Heart left ventricle (tissue), 16 donors: Measurements from ENCODE around the gene MICAL3. TPM values are rescaled to one million over a fixed set of nuclear protein-coding genes. Genes with fewer than 3 reads are reported as not detected.
"Not testable (repeated sequence)": the region's sequence is repeated elsewhere in the genome, so short reads cannot be mapped to it uniquely, and the experiment has no call there.

Source experiments
- ATAC-seq, 4 donors: fragments of 200-7000 bp; cut with Tn5 transposase; one replicate each; pipeline ENCODE4 v1.9.1; 2020 to 2022; ENCODE audit warnings: moderate library complexity in 4 of 4, mild to moderate bottlenecking in 3 of 4, moderate number of reproducible peaks in 1 of 4
- DNase-seq, 5 donors: peaks; one replicate each; pipeline ENCODE4 v3.0.0-alpha.2; 2020
- H3K27ac ChIP-seq, 12 donors: fragments of 200-600 bp; sonication (generic) in 4 of 12; one replicate each; pipeline versions ENCODE4 v1.5.0 to v1.8.0; 2016 to 2022; ENCODE audit warnings: mild to moderate bottlenecking in 2 of 12
- H3K27me3 ChIP-seq, 9 donors: fragments of 200-600 bp; sonication (generic) in 2 of 9; one replicate each; pipeline versions ENCODE4 v1.5.1 to v1.8.0; 2016 to 2022; ENCODE audit warnings: mild to moderate bottlenecking in 3 of 9
- H3K36me3 ChIP-seq, 9 donors: fragments of 200-600 bp; sonication (generic) in 2 of 9; one replicate each; pipeline versions ENCODE4 v1.5.0 to v1.8.0; 2018 to 2022; ENCODE audit warnings: mild to moderate bottlenecking in 2 of 9
- H3K4me1 ChIP-seq, 12 donors: fragments of 200-600 bp; sonication (generic) in 4 of 12; one replicate each; pipeline versions ENCODE4 v1.5.0 to v1.8.0; 2016 to 2022; ENCODE audit warnings: mild to moderate bottlenecking in 3 of 12
- H3K4me3 ChIP-seq, 12 donors: fragments of 200-600 bp; sonication (generic) in 4 of 12; one replicate each; pipeline versions ENCODE4 v1.5.0 to v1.8.0; 2017 to 2022; ENCODE audit warnings: mild to moderate bottlenecking in 9 of 12, moderate library complexity in 4 of 12
- H3K9me3 ChIP-seq, 12 donors: fragments of 200-600 bp; sonication (generic) in 4 of 12; one replicate each; pipeline versions ENCODE4 v1.5.0 to v1.8.0; 2016 to 2022; ENCODE audit warnings: mild to moderate bottlenecking in 1 of 12
- CTCF ChIP-seq, 12 donors: fragments of 200-600 bp; sonication (generic) in 4 of 12; IDR thresholded peaks; one replicate each; pipeline versions ENCODE4 v1.5.0 to v1.8.0; 2018 to 2022; ENCODE audit warnings: antibody characterized with exemption in 12 of 12, mild to moderate bottlenecking in 5 of 12
- POLR2A ChIP-seq, 2 donors: fragments of 450-650 bp; IDR thresholded peaks; one replicate each; pipeline ENCODE4 v1.6.1; 2017; ENCODE audit warnings: antibody characterized with exemption in 2 of 2, mild to moderate bottlenecking in 2 of 2, moderate library complexity in 2 of 2
- WGBS, 4 donors: extraction: QIAGEN DNeasy Blood & Tissue Kit in 2 of 4; methylation state at CpG; one replicate each; pipeline versions ENCODE4 v1.1.5 to v1.1.7; 2013 to 2018; 5-methylcytosine and 5-hydroxymethylcytosine counted together
- intact Hi-C, 10 donors: fragments of 100-400 bp; cut with DNase I; formaldehyde crosslinking; loops; one replicate each; pipeline versions ENCODE4 v1.11.1 to v1.14.2; 2022
- polyA plus RNA-seq, 2 donors: library from polyadenylated mRNA; stranded (reverse); fragments of 200-250 nt; gene quantifications; one replicate each; pipeline ENCODE4 v1.2.3, GENCODE V29; 2013
- total RNA-seq, 9 donors: library from RNA; depleted of rRNA in 2 of 9; stranded (reverse); fragments of >200 nt in 2 of 9; fragmentation: NEBNext Ultra II Directional in 3 of 9; extraction: Animal tissue kit (Norgen Biotek cat#: 25700) in 3 of 9; gene quantifications; one replicate each; pipeline versions ENCODE4 v1.1.0 to v1.2.4, GENCODE V29; 2016 to 2023
- donor health status: ischemic (EF 13 %, LVEDD 7.1; RV severe dilation, severe dysfunction).
- donor health status: healthy with polysubstance abuse.
- donor health status: DM: no; HTN: yes; CAD: no.
- donor health status: DM: no; HTN: no; CAD: no.
- donor health status: ischemic (EF 25% LVEDD 6.9; RV normal size, moderate dysfunction).
- donor health status: ischemic (EF 25% LVEDD 5.7; RV mildly dilated, moderate dysfunction).
- donor health status: healthy.
- donor health status: DM: yes; HTN: yes; CAD: no.
- donor health status: ischemic (EF 35%, LVEDD 5.7; RV mildly dilated, moderate dysfunction).
- donor health status: nonischemic (EF 11% LVEDD 7.7; RV severe dilation, severe dysfunction).
- donor health status: DM: yes; HTN: yes; CAD: no.
- donor health status: PGD.
- donor health status: ischemic (EF 29% LVEDD 5.4; RV normal size, mild dysfunction).
- donor health status: nonischemic (EF 23%, LVEDD 6.1; RV moderate dilation, normal function).

MICAL3 gene
- total and polyA plus RNA-seq, 11 donors = 41.3 to 125 (median 83.3) TPM

GRCh38 chr22:17990942-17991341 is 33.4 kb downstream of the MICAL3 start:
- peak in 2 of 5 donors; percentile 34 to 69 for DNase-seq
- Histone ChIP-seq H3K36me3 (no peaks in the 10 kb centered on the region), H3K4me3 (no peak overlapping the region), H3K4me1 (peaks cover 0 to 79% (median 39%) of the 10 kb centered on the region in 12 donors), H3K9me3 (no peaks in the 10 kb centered on the region), H3K27me3 (no peaks in the 10 kb centered on the region), H3K27ac (peak overlapping the region in 4 of 12 donors; percentile 46 to 63 (median 60))
- 55 to 66% (median 59%) methylated on average over 8 of the region's 8 CpGs for WGBS, 4 donors
- intact Hi-C loops = loop anchor here in 2 of 10 donors (5.0 to 10.0 kb wide), 2 partner anchors 76 to 86 kb away; partner anchors contain the start of gene PEX26 (in 1 of the 2)
- no peak for TF ChIP-seq POLR2A (IDR thresholded peaks at IDR 0.05)
- no peak for TF ChIP-seq CTCF (IDR thresholded peaks at IDR 0.05)
- ATAC-seq = peak; percentile 54 to 74 (median 68)

GRCh38 chr22:17990147-17990546 is 34.2 kb downstream of the MICAL3 start:
- no peaks in the 10 kb centered on the region for H3K36me3 ChIP-seq
- no peaks in the 10 kb centered on the region for H3K9me3 ChIP-seq
- H3K4me3 ChIP-seq = no peak overlapping the region
- no peaks in the 10 kb centered on the region for H3K27me3 ChIP-seq
- intact Hi-C loops = loop anchor here in 2 of 10 donors (5.0 to 10.0 kb wide), 2 partner anchors 75 to 87 kb away; partner anchors contain the start of gene PEX26 (in 1 of the 2)
- 70 to 75% (median 74%) methylated on average over 6 of the region's 6 CpGs for WGBS, 4 donors
- ATAC-seq = no peak
- no peak overlapping the region for H3K27ac ChIP-seq
- no peak for TF ChIP-seq POLR2A (IDR thresholded peaks at IDR 0.05)
- no peak for TF ChIP-seq CTCF (IDR thresholded peaks at IDR 0.05)
- DNase-seq = no peak
- peaks cover 0 to 82% (median 37%) of the 10 kb centered on the region in 12 donors for H3K4me1 ChIP-seq

- no peaks in the 10 kb centered on the region for H3K36me3 ChIP-seq
- no peaks in the 10 kb centered on the region for H3K27me3 ChIP-seq
- ATAC-seq = peak in 3 of 4 donors; percentile 26 to 55 (median 49)
- DNase-seq = peak in 1 of 5 donors; percentile 37
- TF ChIP-seq POLR2A (IDR thresholded peaks at IDR 0.05) = no peak
- no peak for TF ChIP-seq CTCF (IDR thresholded peaks at IDR 0.05)
- peaks cover 0 to 82% (median 36%) of the 10 kb centered on the region in 12 donors for H3K4me1 ChIP-seq
- no peaks in the 10 kb centered on the region for H3K9me3 ChIP-seq
- H3K27ac ChIP-seq = peak overlapping the region in 2 of 12 donors; percentile 19 to 27
- no peak overlapping the region for H3K4me3 ChIP-seq
- WGBS, 4 donors = 76 to 84% (median 79%) methylated on average over 16 of the region's 16 CpGs
- intact Hi-C loops = no loop called here
These were observed 35.4 kb downstream of the MICAL3 start for GRCh38 chr22:17988800-17989513.

- 84 to 91% (median 90%) methylated on average over 5 of the region's 5 CpGs for WGBS, 4 donors
- ATAC-seq (no peak), DNase-seq (no peak)
- no peaks in the 10 kb centered on the region for H3K9me3 ChIP-seq
- peaks cover 0 to 71% (median 25%) of the 10 kb centered on the region in 12 donors for H3K4me1 ChIP-seq
- no peak for TF ChIP-seq POLR2A (IDR thresholded peaks at IDR 0.05)
- TF ChIP-seq CTCF (IDR thresholded peaks at IDR 0.05) = no peak
- H3K27me3 ChIP-seq = no peaks in the 10 kb centered on the region
- intact Hi-C loops = no loop called here
- H3K4me3 ChIP-seq = no peak overlapping the region
- no peaks in the 10 kb centered on the region for H3K36me3 ChIP-seq
- H3K27ac ChIP-seq = no peak overlapping the region
These were observed 38.8 kb downstream of the MICAL3 start for GRCh38 chr22:17985606-17986005.

- H3K27me3 ChIP-seq, ATAC-seq, DNase-seq, H3K4me3 ChIP-seq, intact Hi-C loops, H3K9me3 ChIP-seq, H3K27ac ChIP-seq, H3K36me3 ChIP-seq: not testable (repeated sequence)
- WGBS, 4 donors = 34 to 49% (median 44%) methylated on average over 11 of the region's 11 CpGs
- H3K4me1 ChIP-seq = peaks cover 0 to 71% (median 26%) of the 10 kb centered on the region in 12 donors
These were observed 39.3 kb downstream of the MICAL3 start for GRCh38 chr22:17985071-17985470.
